ENCODE results near the gene FBXL7.

GRCh38 chr5:15827741-15828140 lies 327.8 kb downstream of the FBXL7 start:
- TF ChIP-seq, protein P1, sequence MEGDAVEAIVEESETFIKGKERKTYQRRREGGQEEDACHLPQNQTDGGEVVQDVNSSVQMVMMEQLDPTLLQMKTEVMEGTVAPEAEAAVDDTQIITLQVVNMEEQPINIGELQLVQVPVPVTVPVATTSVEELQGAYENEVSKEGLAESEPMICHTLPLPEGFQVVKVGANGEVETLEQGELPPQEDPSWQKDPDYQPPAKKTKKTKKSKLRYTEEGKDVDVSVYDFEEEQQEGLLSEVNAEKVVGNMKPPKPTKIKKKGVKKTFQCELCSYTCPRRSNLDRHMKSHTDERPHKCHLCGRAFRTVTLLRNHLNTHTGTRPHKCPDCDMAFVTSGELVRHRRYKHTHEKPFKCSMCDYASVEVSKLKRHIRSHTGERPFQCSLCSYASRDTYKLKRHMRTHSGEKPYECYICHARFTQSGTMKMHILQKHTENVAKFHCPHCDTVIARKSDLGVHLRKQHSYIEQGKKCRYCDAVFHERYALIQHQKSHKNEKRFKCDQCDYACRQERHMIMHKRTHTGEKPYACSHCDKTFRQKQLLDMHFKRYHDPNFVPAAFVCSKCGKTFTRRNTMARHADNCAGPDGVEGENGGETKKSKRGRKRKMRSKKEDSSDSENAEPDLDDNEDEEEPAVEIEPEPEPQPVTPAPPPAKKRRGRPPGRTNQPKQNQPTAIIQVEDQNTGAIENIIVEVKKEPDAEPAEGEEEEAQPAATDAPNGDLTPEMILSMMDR (IDR thresholded peaks at IDR 0.05; ENCODE audit: borderline replicate concordance, extremely low read depth, low read length, poor library complexity, severe bottlenecking) = no peak
- no peak for TF ChIP-seq EZH2 (IDR thresholded peaks at IDR 0.05; ENCODE audit: borderline replicate concordance, low read depth, low read length, severe bottlenecking)

All from DND-41 (cell line).